ENCODE data around the gene TMEM178B.
"Not testable (repeated sequence)": the region's sequence is repeated elsewhere in the genome, so short reads cannot be mapped to it uniquely, and the experiment has no call there.

The TMEM178B gene

GRCh38 chr7:141073641-141074161 is at the start of gene TMEM178B:
TMEM178B (plus strand) TSS chr7:141074064.
- peaks cover 0 to 39% (median 39%) of the 10 kb centered on the region in 5 donors for H3K4me1 ChIP-seq (ENCODE audit: control insufficient read depth in 5 of 5, insufficient read depth in 5 of 5, low read length in 5 of 5)
- H3K9me3 ChIP-seq (ENCODE audit: control insufficient read depth in 5 of 5, low read length in 5 of 5): no peaks in the 10 kb centered on the region
- H3K9ac ChIP-seq (ENCODE audit: low read length in 5 of 5): no peak within 1 kb of the TSS
- peaks cover 0 to 55% (median 47%) of the 10 kb centered on the region in 5 donors for H3K27me3 ChIP-seq (ENCODE audit: control insufficient read depth in 5 of 5, insufficient read depth in 4 of 5, low read length in 5 of 5)
- no peak within 1 kb of the TSS for H3K27ac ChIP-seq (ENCODE audit: low read depth, low read length)
- H3K4me3 ChIP-seq (ENCODE audit: low read depth in 1 of 5, low read length in 5 of 5): peak within 1 kb of the TSS in 4 of 5 donors; percentile 56 to 78 (median 66)
- no peaks in the 10 kb centered on the region for H3K36me3 ChIP-seq (ENCODE audit: control insufficient read depth in 5 of 5, insufficient read depth in 5 of 5, low read length in 5 of 5)

- Histone ChIP-seq H3K9ac (ENCODE audit: low read length in 5 of 5) (no peak overlapping the region), H3K4me1 (ENCODE audit: control insufficient read depth in 5 of 5, insufficient read depth in 5 of 5, low read length in 5 of 5) (no peaks in the 10 kb centered on the region), H3K9me3 (ENCODE audit: control insufficient read depth in 5 of 5, low read length in 5 of 5) (peaks cover 0 to 12% (median 4%) of the 10 kb centered on the region in 5 donors), H3K36me3 (ENCODE audit: control insufficient read depth in 5 of 5, insufficient read depth in 5 of 5, low read length in 5 of 5) (no peaks in the 10 kb centered on the region), H3K4me3 (ENCODE audit: low read depth in 1 of 5, low read length in 5 of 5) (no peak overlapping the region), H3K27ac (ENCODE audit: low read depth, low read length) (no peak overlapping the region), H3K27me3 (ENCODE audit: control insufficient read depth in 5 of 5, insufficient read depth in 4 of 5, low read length in 5 of 5) (no peaks in the 10 kb centered on the region)
These were observed 49.2 kb upstream of the TMEM178B start for GRCh38 chr7:141024668-141025067.

- no peaks in the 10 kb centered on the region for H3K4me1 ChIP-seq (ENCODE audit: control insufficient read depth in 5 of 5, insufficient read depth in 5 of 5, low read length in 5 of 5)
- no peak overlapping the region for H3K9ac ChIP-seq (ENCODE audit: low read length in 5 of 5)
- no peaks in the 10 kb centered on the region for H3K27me3 ChIP-seq (ENCODE audit: control insufficient read depth in 5 of 5, insufficient read depth in 4 of 5, low read length in 5 of 5)
- H3K36me3 ChIP-seq (ENCODE audit: control insufficient read depth in 5 of 5, insufficient read depth in 5 of 5, low read length in 5 of 5): no peaks in the 10 kb centered on the region
- H3K27ac ChIP-seq (ENCODE audit: low read depth, low read length): no peak overlapping the region
- peaks cover 0 to 12% (median 4%) of the 10 kb centered on the region in 5 donors for H3K9me3 ChIP-seq (ENCODE audit: control insufficient read depth in 5 of 5, low read length in 5 of 5)
- no peak overlapping the region for H3K4me3 ChIP-seq (ENCODE audit: low read depth in 1 of 5, low read length in 5 of 5)
These were observed 46.8 kb upstream of the TMEM178B start for GRCh38 chr7:141027043-141027442.

- Histone ChIP-seq H3K4me1 (ENCODE audit: control insufficient read depth in 5 of 5, insufficient read depth in 5 of 5, low read length in 5 of 5) (no peaks in the 10 kb centered on the region), H3K27ac (ENCODE audit: low read depth, low read length) (no peak overlapping the region), H3K9me3 (ENCODE audit: control insufficient read depth in 5 of 5, low read length in 5 of 5) (peaks cover 0 to 12% (median 4%) of the 10 kb centered on the region in 5 donors), H3K4me3 (ENCODE audit: low read depth in 1 of 5, low read length in 5 of 5) (no peak overlapping the region), H3K27me3 (ENCODE audit: control insufficient read depth in 5 of 5, insufficient read depth in 4 of 5, low read length in 5 of 5) (no peaks in the 10 kb centered on the region), H3K36me3 (ENCODE audit: control insufficient read depth in 5 of 5, insufficient read depth in 5 of 5, low read length in 5 of 5) (no peaks in the 10 kb centered on the region), H3K9ac (ENCODE audit: low read length in 5 of 5) (no peak overlapping the region)
These were observed 45.1 kb upstream of the TMEM178B start for GRCh38 chr7:141028767-141029166.

GRCh38 chr7:141032539-141033323 is 41.1 kb upstream of the TMEM178B start:
- H3K4me3 ChIP-seq (ENCODE audit: low read depth in 1 of 5, low read length in 5 of 5); H3K27me3 ChIP-seq (ENCODE audit: control insufficient read depth in 5 of 5, insufficient read depth in 4 of 5, low read length in 5 of 5); H3K4me1 ChIP-seq (ENCODE audit: control insufficient read depth in 5 of 5, insufficient read depth in 5 of 5, low read length in 5 of 5); H3K9ac ChIP-seq (ENCODE audit: low read length in 5 of 5); H3K27ac ChIP-seq (ENCODE audit: low read depth, low read length); H3K9me3 ChIP-seq (ENCODE audit: control insufficient read depth in 5 of 5, low read length in 5 of 5); H3K36me3 ChIP-seq (ENCODE audit: control insufficient read depth in 5 of 5, insufficient read depth in 5 of 5, low read length in 5 of 5): not testable (repeated sequence)

GRCh38 chr7:141038100-141038499 is 35.8 kb upstream of the TMEM178B start:
- H3K4me3 ChIP-seq (ENCODE audit: low read depth in 1 of 5, low read length in 5 of 5); H3K9me3 ChIP-seq (ENCODE audit: control insufficient read depth in 5 of 5, low read length in 5 of 5); H3K36me3 ChIP-seq (ENCODE audit: control insufficient read depth in 5 of 5, insufficient read depth in 5 of 5, low read length in 5 of 5): not testable (repeated sequence)

GRCh38 chr7:141039376-141039775 is 34.5 kb upstream of the TMEM178B start:
- H3K27ac ChIP-seq (ENCODE audit: low read depth, low read length): no peak overlapping the region
- no peak overlapping the region for H3K9ac ChIP-seq (ENCODE audit: low read length in 5 of 5)

More at GRCh38 chr7:141038100-141038499, 35.8 kb upstream of the TMEM178B start:
- not testable (repeated sequence) for H3K4me1 ChIP-seq (ENCODE audit: control insufficient read depth in 5 of 5, insufficient read depth in 5 of 5, low read length in 5 of 5); H3K9ac ChIP-seq (ENCODE audit: low read length in 5 of 5); H3K27ac ChIP-seq (ENCODE audit: low read depth, low read length); H3K27me3 ChIP-seq (ENCODE audit: control insufficient read depth in 5 of 5, insufficient read depth in 4 of 5, low read length in 5 of 5)

GRCh38 chr7:141042222-141043193 is 31.4 kb upstream of the TMEM178B start:
- H3K9ac ChIP-seq (ENCODE audit: low read length in 5 of 5): no peak overlapping the region
- no peak overlapping the region for H3K4me3 ChIP-seq (ENCODE audit: low read depth in 1 of 5, low read length in 5 of 5)
- H3K27ac ChIP-seq (ENCODE audit: low read depth, low read length): no peak overlapping the region
- no peaks in the 10 kb centered on the region for H3K27me3 ChIP-seq (ENCODE audit: control insufficient read depth in 5 of 5, insufficient read depth in 4 of 5, low read length in 5 of 5)
- H3K36me3 ChIP-seq (ENCODE audit: control insufficient read depth in 5 of 5, insufficient read depth in 5 of 5, low read length in 5 of 5): no peaks in the 10 kb centered on the region
- H3K9me3 ChIP-seq (ENCODE audit: control insufficient read depth in 5 of 5, low read length in 5 of 5): no peaks in the 10 kb centered on the region
- H3K4me1 ChIP-seq (ENCODE audit: control insufficient read depth in 5 of 5, insufficient read depth in 5 of 5, low read length in 5 of 5): no peaks in the 10 kb centered on the region

More at GRCh38 chr7:141039376-141039775, 34.5 kb upstream of the TMEM178B start:
- Histone ChIP-seq H3K4me3 (ENCODE audit: low read depth in 1 of 5, low read length in 5 of 5) (no peak overlapping the region), H3K36me3 (ENCODE audit: control insufficient read depth in 5 of 5, insufficient read depth in 5 of 5, low read length in 5 of 5) (no peaks in the 10 kb centered on the region), H3K9me3 (ENCODE audit: control insufficient read depth in 5 of 5, low read length in 5 of 5) (no peaks in the 10 kb centered on the region), H3K4me1 (ENCODE audit: control insufficient read depth in 5 of 5, insufficient read depth in 5 of 5, low read length in 5 of 5) (no peaks in the 10 kb centered on the region), H3K27me3 (ENCODE audit: control insufficient read depth in 5 of 5, insufficient read depth in 4 of 5, low read length in 5 of 5) (no peaks in the 10 kb centered on the region)

- no peaks in the 10 kb centered on the region for H3K36me3 ChIP-seq (ENCODE audit: control insufficient read depth in 5 of 5, insufficient read depth in 5 of 5, low read length in 5 of 5)
- no peaks in the 10 kb centered on the region for H3K27me3 ChIP-seq (ENCODE audit: control insufficient read depth in 5 of 5, insufficient read depth in 4 of 5, low read length in 5 of 5)
- no peak overlapping the region for H3K4me3 ChIP-seq (ENCODE audit: low read depth in 1 of 5, low read length in 5 of 5)
- no peak overlapping the region for H3K27ac ChIP-seq (ENCODE audit: low read depth, low read length)
- no peak overlapping the region for H3K9ac ChIP-seq (ENCODE audit: low read length in 5 of 5)
- H3K9me3 ChIP-seq (ENCODE audit: control insufficient read depth in 5 of 5, low read length in 5 of 5): no peaks in the 10 kb centered on the region
- no peaks in the 10 kb centered on the region for H3K4me1 ChIP-seq (ENCODE audit: control insufficient read depth in 5 of 5, insufficient read depth in 5 of 5, low read length in 5 of 5)
These were observed 30.2 kb upstream of the TMEM178B start for GRCh38 chr7:141043616-141044015.
